Measurements from ENCODE around the gene PNLIPRP3.
"Not testable (repeated sequence)": the region's sequence is repeated elsewhere in the genome, so short reads cannot be mapped to it uniquely, and the experiment has no call there.

Gene PNLIPRP3

GRCh38 chr10:116427671-116428070 lies at the start of gene PNLIPRP3:
TSS of gene PNLIPRP3 (plus strand) at chr10:116427847. CDS start at chr10:116428013, 166 bp downstream.
- DNase-seq = no peak

- no peak for DNase-seq
These were observed 45.4 kb upstream of the PNLIPRP3 start for GRCh38 chr10:116382290-116382689.

GRCh38 chr10:116385311-116385710 lies 42.3 kb upstream of the PNLIPRP3 start:
- DNase-seq = no peak

GRCh38 chr10:116385994-116386809 lies 41.4 kb upstream of the PNLIPRP3 start:
- no peak for DNase-seq

GRCh38 chr10:116393246-116393831 lies 34.3 kb upstream of the PNLIPRP3 start:
- not testable (repeated sequence) for DNase-seq

GRCh38 chr10:116395223-116395985 lies 32.2 kb upstream of the PNLIPRP3 start:
- no peak for DNase-seq

GRCh38 chr10:116398224-116398623 lies 29.4 kb upstream of the PNLIPRP3 start:
- no peak for DNase-seq

- no peak for DNase-seq
These were observed 24.8 kb upstream of the PNLIPRP3 start for GRCh38 chr10:116402858-116403257.

- no peak for DNase-seq
These were observed 23.9 kb upstream of the PNLIPRP3 start for GRCh38 chr10:116403740-116404250.

GRCh38 chr10:116408719-116409118 lies 18.9 kb upstream of the PNLIPRP3 start:
- no peak for DNase-seq

GRCh38 chr10:116410351-116410750 lies 17.3 kb upstream of the PNLIPRP3 start:
- DNase-seq = no peak

GRCh38 chr10:116417821-116418220 lies 9.8 kb upstream of the PNLIPRP3 start:
- DNase-seq = no peak

GRCh38 chr10:116418389-116418788 lies 9.3 kb upstream of the PNLIPRP3 start:
- no peak for DNase-seq

- DNase-seq = no peak
These were observed 5.8 kb upstream of the PNLIPRP3 start for GRCh38 chr10:116421815-116422214.

GRCh38 chr10:116429288-116429977 lies 1.8 kb downstream of the PNLIPRP3 start:
- DNase-seq = no peak

- no peak for DNase-seq
These were observed 2.6 kb downstream of the PNLIPRP3 start for GRCh38 chr10:116430288-116430687.

- no peak for DNase-seq
These were observed 4.0 kb downstream of the PNLIPRP3 start for GRCh38 chr10:116431598-116431997.

- DNase-seq = no peak
These were observed 9.5 kb downstream of the PNLIPRP3 start for GRCh38 chr10:116437076-116437692.

- no peak for DNase-seq
These were observed 12.8 kb downstream of the PNLIPRP3 start for GRCh38 chr10:116440330-116441030.

GRCh38 chr10:116444527-116445142 lies 17.0 kb downstream of the PNLIPRP3 start:
- DNase-seq = no peak

- no peak for DNase-seq
These were observed 23.2 kb downstream of the PNLIPRP3 start for GRCh38 chr10:116450861-116451260.

Data from activated CD4-positive, alpha-beta T cell treated with anti-CD3 and anti-CD28 coated beads for 4 hours (primary cell).